ENCODE data around the gene DLG5. TPM values are rescaled to one million over a fixed set of nuclear protein-coding genes. Genes with fewer than 3 reads are reported as not detected.
"Not testable (repeated sequence)": the region's sequence is repeated elsewhere in the genome, so short reads cannot be mapped to it uniquely, and the experiment has no call there.

Gene DLG5
- total RNA-seq, 3 donors from 2014 or later: 1.0 to 1.5 (median 1.5) TPM

DNA sequence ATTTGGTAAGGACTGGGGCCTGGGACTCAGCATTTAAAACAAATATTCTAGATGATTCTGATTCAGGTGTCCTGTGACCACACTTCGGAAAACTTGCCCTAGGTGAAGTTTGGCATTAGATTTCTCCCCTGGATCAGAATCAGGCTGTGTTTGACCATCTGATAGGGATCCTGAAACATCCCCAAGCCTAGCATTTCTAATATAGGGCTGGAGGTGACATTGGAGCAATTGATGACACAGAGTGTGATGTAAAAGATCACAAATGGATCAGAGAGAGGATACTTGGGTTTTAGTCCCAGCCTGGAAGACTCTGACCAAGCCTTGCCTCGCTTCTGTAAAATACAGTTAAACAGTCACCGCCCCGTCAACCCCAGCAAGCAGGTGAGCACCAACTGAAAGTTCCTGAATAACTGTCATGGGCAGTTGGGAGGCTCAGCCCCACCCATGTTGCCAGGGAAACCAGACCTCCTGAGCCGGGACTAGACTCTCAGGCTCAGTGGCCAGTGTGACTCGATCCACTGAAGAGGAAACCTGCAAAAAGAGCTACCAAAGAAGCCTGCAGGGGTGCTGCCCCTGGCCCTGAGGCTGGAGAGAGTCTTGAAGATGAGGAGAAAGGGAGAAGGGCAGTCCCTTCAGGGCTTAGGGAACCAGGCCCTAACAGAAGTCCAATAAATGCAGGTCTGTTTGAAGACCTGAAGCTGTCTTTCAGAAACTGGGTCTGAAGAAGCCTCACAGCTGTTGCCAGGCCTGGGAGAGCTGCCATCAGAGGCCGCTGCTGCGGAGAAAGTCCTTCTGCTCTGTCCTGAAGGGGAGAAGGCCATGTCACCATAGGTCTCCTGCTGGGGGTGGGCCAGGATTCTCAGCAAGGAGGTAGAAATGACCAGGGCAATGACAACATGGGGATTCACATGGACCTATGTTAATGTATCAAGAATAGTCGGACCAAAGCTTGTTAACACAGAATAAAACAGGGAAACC, 162.8 kb downstream of the DLG5 start:
- DNase-seq: no peak
- Mint-ChIP-seq H3K9me3 (no peaks in the 10 kb centered on the region), H3K4me3 (no peak overlapping the region), H3K36me3 (ENCODE audit: insufficient read depth) (no peaks in the 10 kb centered on the region), H3K4me1 (ENCODE audit: low read depth) (no peaks in the 10 kb centered on the region), H3K27me3 (ENCODE audit: low read depth) (no peaks in the 10 kb centered on the region)
- no peak for ATAC-seq

DNA sequence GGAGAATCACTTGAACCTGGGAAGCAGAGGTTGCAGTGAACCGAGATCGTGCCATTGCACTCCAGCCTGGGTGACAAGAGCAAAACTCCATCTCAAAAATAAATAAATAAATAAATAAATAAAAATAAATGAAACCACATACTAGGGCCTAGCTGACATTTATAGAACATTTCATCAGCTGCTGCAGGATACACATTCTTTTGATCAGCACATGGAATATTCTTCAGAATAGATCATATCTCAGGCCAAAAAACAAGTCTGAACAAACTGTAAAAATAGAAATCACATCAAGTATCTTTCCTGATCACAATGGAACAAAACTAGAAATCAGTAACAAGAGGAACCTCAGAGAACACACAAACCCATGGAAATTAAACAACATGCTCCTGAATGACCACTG, 168.1 kb downstream of the DLG5 start:
- H3K27me3 Mint-ChIP-seq (ENCODE audit: low read depth); DNase-seq; H3K4me3 Mint-ChIP-seq; H3K36me3 Mint-ChIP-seq (ENCODE audit: insufficient read depth); ATAC-seq; H3K9me3 Mint-ChIP-seq; H3K4me1 Mint-ChIP-seq (ENCODE audit: low read depth): not testable (repeated sequence)

GRCh38 chr10:77756319-77757232, 170.0 kb downstream of the DLG5 start:
- DNase-seq: no peak
- Mint-ChIP-seq H3K4me1 (ENCODE audit: low read depth) (no peaks in the 10 kb centered on the region), H3K9me3 (no peaks in the 10 kb centered on the region), H3K4me3 (no peak overlapping the region), H3K27me3 (ENCODE audit: low read depth) (peaks cover 1% of the 10 kb centered on the region), H3K36me3 (ENCODE audit: insufficient read depth) (no peaks in the 10 kb centered on the region)
- no peak for ATAC-seq

DNA sequence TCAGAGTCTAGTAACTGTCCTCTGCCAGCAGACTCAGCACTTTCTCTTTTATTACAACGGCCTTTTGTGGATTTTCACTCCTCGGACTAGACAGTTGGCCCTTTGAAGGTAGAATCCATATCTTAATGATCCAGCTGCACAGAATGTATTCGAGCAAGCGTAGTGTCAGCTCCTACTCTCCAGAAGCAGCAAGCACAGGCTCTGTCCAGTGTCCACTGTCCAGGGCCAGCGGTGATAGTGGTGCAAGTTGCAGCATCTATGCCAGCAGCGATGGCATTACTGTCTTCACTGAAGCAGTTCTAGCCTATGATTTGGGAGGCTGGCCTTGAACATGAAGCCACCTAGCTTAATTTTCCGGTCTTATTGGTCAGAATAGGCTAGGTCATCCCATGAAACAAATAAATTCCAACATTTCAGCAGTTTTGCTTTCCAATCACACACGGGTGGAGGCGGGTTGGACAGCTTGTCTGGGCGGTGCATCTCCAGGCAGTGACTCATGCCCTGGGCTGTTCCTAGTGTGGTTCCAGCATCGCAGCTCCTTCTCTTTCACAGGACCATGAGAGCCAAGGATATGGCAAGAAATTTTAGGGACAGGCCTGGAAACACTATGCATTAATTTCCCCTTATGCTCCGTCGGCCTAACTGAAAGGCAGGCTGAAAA, 180.4 kb downstream of the DLG5 start:
- Mint-ChIP-seq H3K4me1 (ENCODE audit: low read depth) (no peaks in the 10 kb centered on the region), H3K36me3 (ENCODE audit: insufficient read depth) (peaks cover 2% of the 10 kb centered on the region), H3K9me3 (peaks cover 15% of the 10 kb centered on the region)

DNA sequence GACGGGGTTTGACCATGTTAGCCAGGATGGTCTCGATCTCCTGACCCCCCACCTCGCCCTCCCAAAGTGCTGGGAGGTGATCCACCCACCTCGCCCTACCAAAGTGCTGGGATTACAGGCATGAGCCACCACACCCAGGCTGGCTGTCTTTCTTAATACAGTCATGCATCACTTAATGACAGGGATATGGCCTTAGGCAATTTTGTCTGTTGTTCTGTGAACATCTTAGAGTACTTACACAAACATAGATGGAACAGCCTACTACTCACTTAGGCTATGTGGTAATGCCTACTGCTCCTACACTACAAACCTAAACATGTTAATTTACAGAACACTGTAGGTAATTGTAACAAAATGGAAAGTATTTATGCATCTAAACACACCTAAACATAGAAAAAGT, 182.3 kb downstream of the DLG5 start:
- no peaks in the 10 kb centered on the region for H3K36me3 Mint-ChIP-seq (ENCODE audit: insufficient read depth)
- DNase-seq (no peak), ATAC-seq (no peak)
- no peaks in the 10 kb centered on the region for H3K4me1 Mint-ChIP-seq (ENCODE audit: low read depth)
- peaks cover 20% of the 10 kb centered on the region for H3K9me3 Mint-ChIP-seq
- no peaks in the 10 kb centered on the region for H3K27me3 Mint-ChIP-seq (ENCODE audit: low read depth)
- H3K4me3 Mint-ChIP-seq: no peak overlapping the region

More for the DNA sequence above, 180.4 kb downstream of the DLG5 start:
- ATAC-seq (no peak), DNase-seq (no peak)
- Mint-ChIP-seq H3K27me3 (ENCODE audit: low read depth) (peaks cover 5% of the 10 kb centered on the region), H3K4me3 (no peak overlapping the region)

GRCh38 chr10:77742172-77742571, 184.4 kb downstream of the DLG5 start:
- peaks cover under 1% of the 10 kb centered on the region for H3K27me3 Mint-ChIP-seq (ENCODE audit: low read depth)

GRCh38 chr10:77741746-77742145, 184.8 kb downstream of the DLG5 start:
- Mint-ChIP-seq H3K36me3 (ENCODE audit: insufficient read depth) (no peaks in the 10 kb centered on the region), H3K4me3 (no peak overlapping the region), H3K9me3 (peaks cover 33% of the 10 kb centered on the region), H3K27me3 (ENCODE audit: low read depth) (peaks cover 5% of the 10 kb centered on the region), H3K4me1 (ENCODE audit: low read depth) (no peaks in the 10 kb centered on the region)
- DNase-seq (no peak), ATAC-seq (no peak)

More at GRCh38 chr10:77742172-77742571, 184.4 kb downstream of the DLG5 start:
- Mint-ChIP-seq H3K9me3 (peaks cover 29% of the 10 kb centered on the region), H3K4me1 (ENCODE audit: low read depth) (no peaks in the 10 kb centered on the region), H3K36me3 (ENCODE audit: insufficient read depth) (no peaks in the 10 kb centered on the region), H3K4me3 (no peak overlapping the region)
- no peak for DNase-seq
- no peak for ATAC-seq

Other genes with a start within 250 kb of the DLG5 start
- gene POLR3A, start 102.8 kb upstream of the DLG5 start, total RNA-seq: 10 to 100 TPM; 30.7 to 33.7 (median 31.0) TPM
- 1,000 to 10,000 TPM; 1,842 to 2,104 (median 1,901) TPM for gene RPS24, start 107.1 kb upstream of the DLG5 start, total RNA-seq

Data from activated T-cell treated with anti-CD3 and anti-CD28 coated beads, Interleukin-2, amount 50 U/mL, for 4 hours (primary cell).